GM12878 (cell line): Measurements from ENCODE around the gene THRA. TPM values are rescaled to one million over a fixed set of nuclear protein-coding genes. Genes with fewer than 3 reads are reported as not detected.

Experiments
- BCL3 ChIP-seq: IDR thresholded peaks from 2 replicates; pipeline ENCODE4 v1.6.1; 2011; ENCODE audit warnings: borderline replicate concordance, low read depth, mild to moderate bottlenecking, moderate library complexity, low read length; ENCODE audit not compliant: insufficient read depth, poor library complexity, severe bottlenecking
- CEBPB ChIP-seq, 2 experiments: fragments of 150-350 bp in 1 of 2; IDR thresholded peaks; 2 replicates each; pipeline ENCODE4 v1.6.1; 2012 to 2014; ENCODE audit warnings: low read depth in 2 of 2, low read length in 2 of 2, borderline replicate concordance in 1 of 2, inconsistent platforms in 1 of 2
- CREM ChIP-seq: IDR thresholded peaks from 2 replicates; pipeline ENCODE4 v1.6.1; 2014; ENCODE audit warnings: antibody characterized with exemption, low read depth
- FOXK2 ChIP-seq: fragments of 450-650 bp; IDR thresholded peaks from 2 replicates; pipeline ENCODE4 v1.6.1; 2017; ENCODE audit warnings: mild to moderate bottlenecking, moderate library complexity
- GABPA ChIP-seq: IDR thresholded peaks from 2 replicates; pipeline ENCODE4 v1.6.1; 2014; ENCODE audit warnings: antibody characterized with exemption, low read depth, mild to moderate bottlenecking, inconsistent platforms
- RAD21 ChIP-seq: IDR thresholded peaks from 2 replicates; pipeline ENCODE4 v1.6.1; 2011; ENCODE audit warnings: mild to moderate bottlenecking, low read depth, low read length, moderate library complexity; ENCODE audit not compliant: insufficient read depth
- RFX5 ChIP-seq: IDR thresholded peaks from 2 replicates; pipeline ENCODE4 v1.6.1; 2011; ENCODE audit warnings: low read depth, low read length, improper control_type of control experiment
- polyA plus RNA-seq, 11 experiments: library from polyadenylated mRNA; depleted of rRNA in 4 of 11; unstranded in 6 of 11; stranded (reverse) in 5 of 11; fragments of >200 nt; fragmentation: Nextera tagmentation in 4 of 11; fragmentation: Illumina TruSeq in 1 of 11; extraction: Ambion mirVana in 4 of 11; extraction: Trizol in 1 of 11; gene quantifications; 1 replicate in 1 of 11; 2 replicates in 10 of 11; pipeline versions ENCODE4 v1.2.1 to v1.2.3, GENCODE V29; 2011 to 2016; ENCODE audit warnings: inconsistent platforms in 2 of 11, missing spikeins in 2 of 11, low read depth in 1 of 11
- total RNA-seq, 4 experiments: library from RNA; depleted of rRNA in 3 of 4; stranded (reverse); fragments of >200 nt in 3 of 4; fragmentation: Illumina TruSeq in 1 of 4; extraction: Trizol in 1 of 4; gene quantifications; 2 replicates each; pipeline versions ENCODE4 v1.2.1 to v1.2.3, GENCODE V29; 2013 to 2021
- TF ChIP-seq, protein P1 (sequence below): IDR thresholded peaks from 2 replicates; pipeline ENCODE4 v1.6.1; 2011; ENCODE audit warnings: low read depth, low read length, improper control_type of control experiment, borderline replicate concordance

THRA gene
- total and polyA plus RNA-seq, 10 of the 15 experiments (the other 5 are each of a cell fraction or from before 2014, with no cell fraction given), result 0.03 to 2.0 (median 0.64) TPM

- TF ChIP-seq CREM (no peak), CEBPB (IDR thresholded peaks at IDR 0.05; ENCODE audit: borderline replicate concordance in 1 of 2, low read depth in 2 of 2, low read length in 2 of 2) (no peak), FOXK2 (no peak), BCL3 (peak; percentile 99), RAD21 (no peak), GABPA (no peak), RFX5 (no peak)
- TF ChIP-seq, protein P1, sequence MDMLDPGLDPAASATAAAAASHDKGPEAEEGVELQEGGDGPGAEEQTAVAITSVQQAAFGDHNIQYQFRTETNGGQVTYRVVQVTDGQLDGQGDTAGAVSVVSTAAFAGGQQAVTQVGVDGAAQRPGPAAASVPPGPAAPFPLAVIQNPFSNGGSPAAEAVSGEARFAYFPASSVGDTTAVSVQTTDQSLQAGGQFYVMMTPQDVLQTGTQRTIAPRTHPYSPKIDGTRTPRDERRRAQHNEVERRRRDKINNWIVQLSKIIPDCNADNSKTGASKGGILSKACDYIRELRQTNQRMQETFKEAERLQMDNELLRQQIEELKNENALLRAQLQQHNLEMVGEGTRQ, result no peak
Observed at GRCh38 chr17:40063901-40064531, 1.3 kb downstream of the THRA start (continued).
